A549 (cell line): ENCODE results near the gene PHYHIPL.

Experiments used
- CBX8 ChIP-seq: fragments of 200-600 bp; sonication (generic); IDR thresholded peaks from 2 replicates; pipeline ENCODE4 v1.6.1; 2016
- CTCF ChIP-seq: fragments of >200 bp; sonication (Bioruptor Twin); formaldehyde crosslinking; IDR thresholded peaks from 3 replicates; pipeline ENCODE4 v1.5.1; 2016
- EP300 ChIP-seq, 2 experiments: fragments of >200 bp; sonication (Bioruptor Twin); formaldehyde crosslinking; IDR thresholded peaks; 2 replicates in 1 of 2; 3 replicates in 1 of 2; pipeline ENCODE4 v1.6.1; 2016 to 2017
- FOSL2 ChIP-seq, 2 experiments: fragments of 450-650 bp in 1 of 2; fragments of >200 bp in 1 of 2; sonication (Bioruptor Twin) in 1 of 2; formaldehyde crosslinking; IDR thresholded peaks; 2 replicates each; pipeline versions ENCODE4 v1.5.0 to v1.6.1; 2016 to 2020; ENCODE audit warnings: mild to moderate bottlenecking in 1 of 2, moderate library complexity in 1 of 2
- JUN ChIP-seq, 2 experiments: fragments of >200 bp; sonication (Bioruptor Twin); formaldehyde crosslinking; IDR thresholded peaks; 2 replicates in 1 of 2; 3 replicates in 1 of 2; pipeline ENCODE4 v1.6.1; 2016 to 2017
- MAZ ChIP-seq: fragments of 150-350 bp; IDR thresholded peaks from 2 replicates; pipeline ENCODE4 v1.6.1; 2014; ENCODE audit warnings: antibody characterized with exemption, low read depth, low read length, borderline replicate concordance
- POLR2A ChIP-seq: IDR thresholded peaks from 2 replicates; pipeline ENCODE4 v1.6.1; 2012; ENCODE audit warnings: mild to moderate bottlenecking, low read length
- POLR2AphosphoS2 ChIP-seq: conservative IDR thresholded peaks from 2 replicates; pipeline ENCODE4 v1.6.1; 2012; ENCODE audit warnings: low read length, improper control_type of control experiment, inconsistent platforms
- SMC3 ChIP-seq: fragments of >200 bp; sonication (Bioruptor Twin); formaldehyde crosslinking; IDR thresholded peaks from 3 replicates; pipeline ENCODE4 v1.6.1; 2018; ENCODE audit warnings: inconsistent platforms
- USF2 ChIP-seq: fragments of 450-650 bp; IDR thresholded peaks from 2 replicates; pipeline ENCODE4 v1.6.1; 2014; ENCODE audit warnings: antibody characterized with exemption
- TF ChIP-seq, protein P1 (sequence below): fragments of 200-600 bp; sonication (generic); IDR thresholded peaks from 2 replicates; pipeline ENCODE4 v1.6.1; 2016; ENCODE audit warnings: antibody characterized with exemption, mild to moderate bottlenecking, moderate library complexity

- TF ChIP-seq CTCF (no peak), JUN (IDR thresholded peaks at IDR 0.05) (no peak), MAZ (no peak), SMC3 (no peak), EP300 (IDR thresholded peaks at IDR 0.05) (no peak), FOSL2 (IDR thresholded peaks at IDR 0.05) (no peak), FOSL2 (CRISPR knock-in tag; IDR thresholded peaks at IDR 0.05) (no peak), POLR2AphosphoS2 (no peak), CBX8 (no peak), POLR2A (no peak), USF2 (no peak)
- TF ChIP-seq, protein P1, sequence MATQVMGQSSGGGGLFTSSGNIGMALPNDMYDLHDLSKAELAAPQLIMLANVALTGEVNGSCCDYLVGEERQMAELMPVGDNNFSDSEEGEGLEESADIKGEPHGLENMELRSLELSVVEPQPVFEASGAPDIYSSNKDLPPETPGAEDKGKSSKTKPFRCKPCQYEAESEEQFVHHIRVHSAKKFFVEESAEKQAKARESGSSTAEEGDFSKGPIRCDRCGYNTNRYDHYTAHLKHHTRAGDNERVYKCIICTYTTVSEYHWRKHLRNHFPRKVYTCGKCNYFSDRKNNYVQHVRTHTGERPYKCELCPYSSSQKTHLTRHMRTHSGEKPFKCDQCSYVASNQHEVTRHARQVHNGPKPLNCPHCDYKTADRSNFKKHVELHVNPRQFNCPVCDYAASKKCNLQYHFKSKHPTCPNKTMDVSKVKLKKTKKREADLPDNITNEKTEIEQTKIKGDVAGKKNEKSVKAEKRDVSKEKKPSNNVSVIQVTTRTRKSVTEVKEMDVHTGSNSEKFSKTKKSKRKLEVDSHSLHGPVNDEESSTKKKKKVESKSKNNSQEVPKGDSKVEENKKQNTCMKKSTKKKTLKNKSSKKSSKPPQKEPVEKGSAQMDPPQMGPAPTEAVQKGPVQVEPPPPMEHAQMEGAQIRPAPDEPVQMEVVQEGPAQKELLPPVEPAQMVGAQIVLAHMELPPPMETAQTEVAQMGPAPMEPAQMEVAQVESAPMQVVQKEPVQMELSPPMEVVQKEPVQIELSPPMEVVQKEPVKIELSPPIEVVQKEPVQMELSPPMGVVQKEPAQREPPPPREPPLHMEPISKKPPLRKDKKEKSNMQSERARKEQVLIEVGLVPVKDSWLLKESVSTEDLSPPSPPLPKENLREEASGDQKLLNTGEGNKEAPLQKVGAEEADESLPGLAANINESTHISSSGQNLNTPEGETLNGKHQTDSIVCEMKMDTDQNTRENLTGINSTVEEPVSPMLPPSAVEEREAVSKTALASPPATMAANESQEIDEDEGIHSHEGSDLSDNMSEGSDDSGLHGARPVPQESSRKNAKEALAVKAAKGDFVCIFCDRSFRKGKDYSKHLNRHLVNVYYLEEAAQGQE, result no peak
These were observed 37.7 kb downstream of the PHYHIPL start for GRCh38 chr10:59214160-59214559.
